Fibroblast of the conjunctiva (primary cell): ENCODE measurements around the gene TPP1.

Experiments used
- DNase-seq: peaks from one replicate; pipeline ENCODE4 v3.0.0-alpha.2; 2010; ENCODE audit warnings: low read depth

The TPP1 gene

DNA sequence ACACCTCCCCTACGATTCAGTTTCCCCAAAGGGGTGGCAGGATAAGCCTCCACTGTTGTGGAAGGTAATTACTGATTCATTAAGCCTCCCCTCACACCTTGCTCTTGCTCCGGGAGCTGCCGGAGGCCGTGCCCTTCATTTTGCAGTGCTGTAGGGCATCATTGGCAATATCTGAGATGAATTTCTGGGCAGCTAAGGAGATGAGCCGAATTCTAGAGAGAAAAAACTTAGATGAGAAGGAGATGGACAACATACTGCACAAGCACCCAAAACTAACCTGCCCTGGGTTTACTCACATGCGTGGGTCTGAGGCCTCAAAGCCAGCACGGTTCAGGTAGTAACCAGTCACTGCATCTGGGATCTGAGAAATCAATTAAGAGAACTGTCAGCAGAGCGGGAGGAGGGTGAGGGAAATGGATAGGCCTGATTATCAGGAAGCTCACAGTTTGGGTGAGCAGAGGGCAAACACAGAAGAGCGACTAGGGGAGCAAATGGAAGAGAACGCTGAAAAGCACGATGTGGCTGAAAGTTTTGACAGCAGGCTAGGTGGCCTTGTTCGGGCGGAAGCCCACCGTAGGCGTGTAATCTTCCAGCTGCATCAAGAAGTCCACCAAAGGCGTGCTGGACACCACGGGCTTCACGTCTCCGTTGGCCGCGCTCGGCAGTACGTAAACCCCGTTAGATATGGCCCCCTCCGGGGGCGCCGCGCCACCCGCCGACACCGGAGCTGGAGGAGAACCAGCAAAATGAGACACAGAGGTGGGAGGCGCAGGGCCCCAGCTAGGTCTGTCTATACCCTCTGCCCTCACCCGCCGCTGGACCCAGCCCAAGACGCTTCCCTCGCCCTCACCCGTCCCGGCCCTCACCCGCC is 7.9 kb downstream of the TPP1 start:
- DNase-seq, result no peak

DNA sequence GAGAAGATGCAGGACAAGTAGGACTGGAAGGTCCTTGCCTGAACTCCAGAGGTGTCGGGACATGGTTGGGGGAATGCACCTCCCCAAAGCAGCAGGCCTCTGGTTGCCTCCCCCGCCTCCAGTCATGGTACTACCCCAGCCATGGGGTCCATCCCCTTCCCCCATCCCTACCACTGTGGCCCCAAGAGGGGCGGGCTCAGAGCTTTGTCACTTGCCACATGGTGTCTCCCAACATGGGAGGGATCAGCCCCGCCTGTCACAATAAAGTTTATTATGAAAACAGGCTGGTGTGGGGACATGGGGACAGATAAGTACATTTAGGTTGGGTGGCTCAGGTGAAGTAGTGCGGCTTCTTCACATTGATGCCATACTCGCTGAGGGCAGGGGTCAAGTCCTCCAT is 8.6 kb downstream of the TPP1 start:
- DNase-seq, result no peak

DNA sequence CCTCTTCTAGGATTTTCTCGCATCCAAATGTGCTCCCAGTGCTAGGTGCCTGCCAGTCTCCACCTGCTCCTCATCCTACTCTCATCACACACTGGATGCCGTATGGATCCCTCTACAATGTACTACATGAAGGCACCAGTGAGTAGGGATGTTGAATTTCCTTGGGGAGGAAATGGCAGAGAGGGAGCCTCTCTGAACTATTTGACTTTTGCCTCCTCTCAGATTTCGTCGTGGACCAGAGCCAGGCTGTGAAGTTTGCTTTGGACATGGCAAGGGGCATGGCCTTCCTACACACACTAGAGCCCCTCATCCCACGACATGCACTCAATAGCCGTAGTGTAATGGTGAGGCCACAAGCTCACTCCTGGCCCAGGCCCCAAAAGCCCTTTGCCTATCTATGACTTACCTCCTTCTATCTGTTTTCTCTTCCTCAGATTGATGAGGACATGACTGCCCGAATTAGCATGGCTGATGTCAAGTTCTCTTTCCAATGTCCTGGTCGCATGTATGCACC is 9.7 kb downstream of the TPP1 start:
- DNase-seq, result no peak

GRCh38 chr11:6608726-6609501 is 10.3 kb downstream of the TPP1 start:
- no peak for DNase-seq

DNA sequence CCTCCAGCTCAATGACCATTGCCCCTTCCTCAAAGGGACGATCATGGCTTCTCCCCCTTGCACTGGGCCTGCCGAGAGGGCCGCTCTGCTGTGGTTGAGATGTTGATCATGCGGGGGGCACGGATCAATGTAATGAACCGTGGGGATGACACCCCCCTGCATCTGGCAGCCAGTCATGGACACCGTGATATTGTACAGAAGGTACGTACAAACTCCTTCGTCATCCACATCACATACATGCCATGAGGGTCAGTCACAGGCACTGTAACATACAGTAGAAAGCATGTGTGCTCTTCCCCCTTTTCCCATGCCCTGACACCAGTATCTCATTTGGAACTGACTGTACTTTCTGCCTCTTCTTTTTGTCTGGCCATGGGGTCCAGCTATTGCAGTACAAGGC is 11.2 kb downstream of the TPP1 start:
- no peak for DNase-seq

DNA sequence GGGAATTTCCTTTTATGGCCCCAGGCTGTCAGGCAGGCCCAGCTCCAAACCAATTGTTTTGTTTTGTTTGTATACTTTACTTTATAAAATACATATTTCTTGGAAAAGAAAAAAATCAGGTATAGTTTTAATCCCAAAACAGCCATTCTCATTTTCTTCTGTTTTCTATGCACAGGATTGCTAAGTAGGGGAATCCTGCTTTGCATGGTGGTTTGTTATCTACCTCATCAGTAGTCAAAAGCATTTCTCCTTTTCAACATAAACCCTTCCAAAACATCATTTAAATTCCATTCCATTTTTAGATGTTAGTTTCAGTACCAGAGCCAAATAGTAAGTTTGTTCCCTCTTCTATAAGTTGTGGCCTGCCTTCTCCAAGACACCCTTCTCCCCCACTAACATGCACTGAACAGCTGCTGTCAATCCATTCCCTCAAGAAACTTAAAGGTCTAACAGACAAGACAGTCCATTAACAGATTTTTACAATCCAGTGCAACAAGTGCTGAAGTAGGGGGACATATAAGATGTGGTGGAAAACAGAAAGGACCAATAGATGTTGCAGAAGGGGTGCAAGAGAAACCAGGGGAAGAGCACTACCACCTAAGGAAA is 11.9 kb downstream of the TPP1 start:
- DNase-seq, result no peak

GRCh38 chr11:6606471-6607189 is 12.6 kb downstream of the TPP1 start:
- peak; percentile 89 for DNase-seq

DNA sequence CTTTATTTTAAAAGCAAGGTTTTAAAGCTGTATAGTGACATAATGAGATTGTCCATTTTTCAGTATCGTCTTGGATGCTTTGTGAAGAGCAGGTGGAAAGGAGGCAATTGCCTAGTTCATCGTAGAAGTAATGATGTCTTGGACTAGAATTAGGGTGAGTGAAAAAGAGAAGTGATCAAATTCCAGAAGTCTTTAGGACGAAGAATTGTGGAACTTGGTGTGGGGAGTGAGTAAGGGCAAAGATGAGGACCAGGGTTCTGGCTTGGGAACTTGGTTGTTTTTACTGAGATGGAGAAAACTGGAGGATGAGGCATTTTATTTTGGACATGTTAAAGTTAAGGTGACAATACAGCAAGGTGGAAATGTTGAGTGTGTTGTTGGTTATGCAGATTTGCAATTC is 14.4 kb downstream of the TPP1 start:
- DNase-seq, result no peak

- peak; percentile 43 for DNase-seq
These were observed 15.1 kb downstream of the TPP1 start for GRCh38 chr11:6604081-6604626.

DNA sequence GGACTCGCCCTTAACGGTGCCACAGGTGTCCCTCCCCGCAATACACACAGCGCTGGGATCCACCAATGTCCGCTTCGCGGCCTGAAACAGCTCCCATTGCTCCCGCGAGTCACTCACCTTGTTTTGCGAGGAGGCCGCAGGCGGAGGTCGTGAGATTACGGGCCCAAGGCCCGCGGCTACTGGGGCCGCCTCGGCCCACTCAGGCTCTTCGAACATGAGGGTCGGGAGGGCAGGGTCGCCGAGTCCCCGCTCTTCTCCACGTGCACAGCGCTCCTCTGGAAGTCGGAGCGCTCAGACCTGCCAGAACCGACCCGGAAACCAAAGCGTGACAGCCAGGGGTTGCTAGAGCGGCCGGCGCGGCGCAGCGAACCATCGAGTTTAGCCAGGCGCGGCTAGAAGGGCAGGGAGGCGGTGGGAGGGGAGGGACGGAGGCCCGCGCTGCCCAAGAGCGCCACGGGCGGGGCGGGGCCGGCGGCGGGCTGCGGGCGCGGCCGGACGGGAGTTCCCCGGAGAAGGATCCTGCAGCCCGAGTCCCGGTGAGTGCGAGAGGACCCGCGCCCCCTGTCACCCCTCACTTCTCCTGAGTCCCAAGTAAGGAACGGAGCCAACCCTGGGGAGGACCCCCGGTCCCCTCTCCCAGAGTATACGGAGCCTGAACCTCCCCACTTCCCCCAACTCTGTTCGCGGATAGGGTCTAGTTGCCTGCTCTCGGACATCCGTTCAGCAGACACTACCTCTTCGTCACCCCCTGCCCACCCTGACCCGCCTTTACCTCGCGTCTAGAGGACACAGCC is 15.7 kb downstream of the TPP1 start, which contains the start of the genes ILK and RRP8:
TSS of gene ILK (plus strand) at position 488 of the 794 bp plus-strand sequence. CDS start 498 bp downstream, outside the sequence.
TSS of gene RRP8 (minus strand) at position 330 of the 794 bp plus-strand sequence. CDS start at position 216, 114 bp downstream.
- peak; percentile 69 for DNase-seq

DNA sequence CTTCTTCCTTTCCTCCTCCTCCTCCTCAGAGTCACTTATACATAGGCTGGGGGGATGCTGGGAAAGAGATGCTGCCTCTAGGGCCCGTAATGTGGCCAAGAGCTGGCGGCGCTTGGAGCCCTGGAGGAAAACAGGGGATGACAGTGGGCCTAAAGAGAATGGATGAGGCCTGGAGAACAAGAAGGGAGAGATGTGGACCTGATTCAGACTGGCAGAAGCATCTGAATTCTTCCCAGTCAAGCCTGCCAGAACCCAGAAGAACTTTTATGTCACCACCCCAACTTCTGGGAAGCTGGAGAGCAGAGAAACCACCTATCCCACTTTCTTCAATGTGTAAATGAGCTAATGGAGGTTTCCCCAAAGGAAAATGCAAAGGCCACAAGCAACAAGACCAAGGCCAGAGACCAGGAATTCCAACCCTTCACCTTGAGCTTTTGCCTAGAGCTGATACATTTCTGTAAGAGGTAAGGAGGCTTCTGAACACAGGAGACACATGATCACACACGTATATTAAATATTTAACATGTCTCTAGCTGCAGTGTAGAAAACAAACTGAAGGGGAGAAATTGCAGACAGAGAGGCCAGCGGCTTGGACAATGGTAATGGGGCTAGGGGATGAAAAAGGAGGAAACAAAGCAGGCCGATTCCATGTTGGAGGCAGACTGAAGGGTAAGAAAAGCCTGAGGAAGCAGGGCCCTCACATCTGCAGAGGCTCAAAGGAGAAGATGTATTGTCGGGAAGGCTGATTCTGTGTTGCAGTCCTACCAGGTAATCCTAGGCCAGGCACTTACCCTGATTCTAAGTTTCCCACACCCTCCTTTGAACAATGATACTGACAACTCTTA is 16.9 kb downstream of the TPP1 start:
- no peak for DNase-seq

- no peak for DNase-seq
These were observed 18.2 kb downstream of the TPP1 start for GRCh38 chr11:6601041-6601461.

DNA sequence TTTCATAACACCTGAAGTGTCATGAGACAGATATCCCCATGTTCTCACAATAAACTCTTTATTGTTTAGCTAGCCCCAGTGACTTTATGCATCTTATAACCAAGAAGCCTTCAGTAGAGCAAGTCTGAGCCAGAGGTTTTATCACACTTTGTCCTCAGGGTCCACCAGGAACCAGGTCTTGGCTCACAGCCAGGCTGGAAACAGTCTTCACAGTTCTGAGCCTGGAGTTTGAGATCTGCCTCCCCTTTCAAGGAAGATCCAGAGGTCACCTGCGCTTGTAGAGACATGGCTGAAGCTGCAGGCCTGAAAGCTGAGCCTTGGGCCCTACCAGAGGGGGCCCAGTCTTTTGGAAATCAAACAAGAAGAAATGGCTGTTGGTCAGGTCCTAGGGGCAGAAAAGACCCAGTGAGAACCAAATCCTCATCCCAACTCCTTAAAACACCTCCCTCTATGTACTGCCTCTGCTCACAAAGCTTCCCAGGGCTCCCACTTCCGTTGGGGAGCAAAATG is 19.3 kb downstream of the TPP1 start:
- no peak for DNase-seq

DNA sequence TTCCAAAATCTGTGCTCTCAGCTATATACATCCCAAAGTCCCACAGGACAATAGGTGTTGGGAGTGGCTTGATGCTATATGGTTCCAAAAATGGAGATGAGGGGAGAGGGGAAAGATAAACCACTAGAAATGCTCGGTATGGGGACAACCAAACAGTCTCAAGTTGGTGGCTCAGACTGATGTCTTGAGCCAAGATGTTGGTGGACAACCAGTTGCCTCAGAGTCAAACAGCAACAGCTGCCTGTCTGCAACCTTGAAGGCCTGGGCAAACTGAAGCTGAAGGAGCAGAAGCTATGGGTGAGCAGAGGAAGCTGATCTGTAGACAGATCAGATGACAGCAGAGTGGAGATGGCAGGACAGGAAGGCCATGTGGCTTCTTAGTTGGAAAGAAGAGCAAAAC is 19.8 kb downstream of the TPP1 start:
- DNase-seq, result no peak

DNA sequence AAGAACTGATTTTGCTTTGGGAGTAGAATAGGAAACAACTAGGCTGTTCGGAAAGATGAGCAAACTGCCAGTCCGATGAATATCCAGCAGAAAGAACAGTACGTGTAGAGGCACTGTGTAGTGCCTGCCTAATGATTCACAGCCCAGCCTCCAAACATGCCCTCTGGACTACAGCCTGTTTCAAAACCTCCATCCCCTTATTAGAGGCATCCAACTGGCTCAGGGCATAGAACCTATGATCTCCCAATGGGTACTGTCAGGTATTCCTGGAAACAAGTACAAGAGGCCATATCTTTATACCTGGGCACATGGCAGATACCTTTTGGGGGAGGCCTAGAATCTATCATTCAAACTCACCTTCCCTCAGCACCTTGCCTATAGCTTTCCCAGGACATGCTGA is 20.7 kb downstream of the TPP1 start:
- no peak for DNase-seq

GRCh38 chr11:6596239-6596877 is 22.9 kb downstream of the TPP1 start:
- no peak for DNase-seq

DNA sequence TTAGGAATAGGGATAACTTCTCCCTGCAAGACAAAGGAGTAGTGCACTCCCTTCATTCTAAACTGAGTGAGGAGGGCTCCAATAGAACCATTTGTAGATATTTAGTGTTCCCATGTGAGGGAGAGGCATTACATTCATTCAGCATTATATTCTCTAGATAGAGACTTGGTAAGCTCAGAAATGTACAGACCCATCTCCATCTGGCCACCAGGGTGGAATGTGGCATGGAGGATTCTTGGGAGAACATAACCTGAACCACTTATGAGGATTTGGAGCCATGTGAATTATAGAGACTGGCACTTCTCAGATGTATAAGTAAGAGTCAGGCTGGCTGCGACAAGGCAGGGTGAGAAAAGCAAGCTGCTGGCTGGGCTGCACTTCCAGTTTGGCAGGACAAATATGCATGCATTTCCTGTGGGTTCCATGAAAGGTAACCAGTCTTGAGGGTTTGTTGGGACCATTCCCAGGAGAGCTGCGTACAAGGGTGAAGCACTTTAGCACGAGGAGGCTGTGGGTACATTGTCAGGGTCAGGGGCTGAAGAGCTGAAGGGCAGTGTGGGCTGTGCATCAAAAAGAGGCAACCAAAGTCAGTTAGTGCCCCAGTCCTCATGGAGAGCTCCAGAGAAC is 25.0 kb downstream of the TPP1 start:
- DNase-seq, result no peak

- no peak for DNase-seq
These were observed 31.2 kb downstream of the TPP1 start for GRCh38 chr11:6588018-6588417.
